CD4-positive, CD25-positive, alpha-beta regulatory T cell (primary cell): Measurements from ENCODE around the gene CAMTA1. TPM values are rescaled to one million over a fixed set of nuclear protein-coding genes. Genes with fewer than 3 reads are reported as not detected.

Experiments
- ATAC-seq, 2 donors: fragments of 150-1000 bp; cut with Tn5 transposase; one replicate each; pipeline ENCODE4 v1.10.0; 2021; ENCODE audit warnings: low read depth in 2 of 2, moderate number of reproducible peaks in 2 of 2, moderate library complexity in 1 of 2
- DNase-seq, 3 donors: peaks; one replicate each; pipeline versions ENCODE4 v3.0.0 to v3.0.0-alpha.2; 2012 to 2022; ENCODE audit warnings: mixed read lengths in 1 of 3
- H3K27ac ChIP-seq: one replicate; pipeline ENCODE4 v1.7.0; 2013; ENCODE audit warnings: mild to moderate bottlenecking, low read length; ENCODE audit not compliant: insufficient read depth, poor library complexity, severe bottlenecking
- H3K27me3 ChIP-seq: one replicate; pipeline ENCODE4 v1.7.0; 2013; ENCODE audit warnings: low read length; ENCODE audit not compliant: control insufficient read depth, insufficient read depth
- H3K36me3 ChIP-seq: one replicate; pipeline ENCODE4 v1.7.0; 2013; ENCODE audit warnings: mild to moderate bottlenecking, low read length, moderate library complexity; ENCODE audit not compliant: control insufficient read depth, insufficient read depth
- H3K4me1 ChIP-seq: 2 replicates; pipeline ENCODE4 v1.7.0; 2013; ENCODE audit warnings: mild to moderate bottlenecking, low read length; ENCODE audit not compliant: insufficient read depth, control insufficient read depth, poor library complexity, severe bottlenecking
- H3K4me3 ChIP-seq: one replicate; pipeline ENCODE4 v1.7.0; 2013; ENCODE audit warnings: low read depth, mild to moderate bottlenecking, low read length, moderate library complexity
- H3K9me3 ChIP-seq, 2 experiments: 1 replicate in 1 of 2; 2 replicates in 1 of 2; pipeline ENCODE4 v1.7.0; 2013; ENCODE audit warnings: low read length in 2 of 2, mild to moderate bottlenecking in 1 of 2, moderate library complexity in 1 of 2; ENCODE audit not compliant: control insufficient read depth in 2 of 2
- H3K27ac Mint-ChIP-seq, 3 donors: one replicate each; pipeline ENCODE4 v1.8.0; 2020 to 2022; ENCODE audit warnings: mild to moderate bottlenecking in 3 of 3, mixed read lengths in 3 of 3, moderate library complexity in 2 of 3
- H3K27me3 Mint-ChIP-seq: one replicate; pipeline ENCODE4 v1.8.0; 2022; ENCODE audit warnings: mild to moderate bottlenecking, mixed read lengths
- H3K36me3 Mint-ChIP-seq: one replicate; pipeline ENCODE4 v1.8.0; 2020; ENCODE audit warnings: mixed read lengths
- H3K4me1 Mint-ChIP-seq, 4 donors: one replicate each; pipeline ENCODE4 v1.8.0; 2020 to 2022; ENCODE audit warnings: mixed read lengths in 4 of 4, mild to moderate bottlenecking in 1 of 4
- H3K4me3 Mint-ChIP-seq, 4 donors: one replicate each; pipeline ENCODE4 v1.8.0; 2020 to 2022; ENCODE audit warnings: mild to moderate bottlenecking in 4 of 4, mixed read lengths in 4 of 4, moderate library complexity in 3 of 4
- H3K9me3 Mint-ChIP-seq, 7 donors: one replicate each; pipeline ENCODE4 v1.8.0; 2020 to 2022; ENCODE audit warnings: mixed read lengths in 7 of 7, mild to moderate bottlenecking in 3 of 7, moderate library complexity in 2 of 7
- polyA plus RNA-seq, 4 donors: library from polyadenylated mRNA; unstranded; fragments of 300-500 nt; fragmentation: Illumina TruSeq; gene quantifications; one replicate each; pipeline ENCODE4 v1.2.3, GENCODE V29; 2021
- total RNA-seq: library from RNA; stranded (reverse); gene quantifications from one replicate; pipeline ENCODE4 v1.2.3, GENCODE V29; 2022

CAMTA1 gene
- total and polyA plus RNA-seq, 5 donors from 2014 or later = 48.8 to 112 (median 80.0) TPM

GRCh38 chr1:6867729-6868659 is 82.7 kb downstream of the CAMTA1 start:
- ATAC-seq = no peak
- no peak for DNase-seq

GRCh38 chr1:6868660-6869380 is 83.6 kb downstream of the CAMTA1 start:
- no peak for ATAC-seq
- H3K9me3 Mint-ChIP-seq = no peaks in the 10 kb centered on the region
- no peak overlapping the region for H3K27ac ChIP-seq
- H3K4me1 ChIP-seq = peaks cover 10% of the 10 kb centered on the region
- peak in 1 of 3 donors; percentile 28 for DNase-seq
- H3K36me3 ChIP-seq = peaks cover 3% of the 10 kb centered on the region
- H3K27ac Mint-ChIP-seq = peak overlapping the region in 1 of 3 donors; percentile 29
- no peaks in the 10 kb centered on the region for H3K9me3 ChIP-seq
- no peaks in the 10 kb centered on the region for H3K27me3 ChIP-seq
- peaks cover 11% of the 10 kb centered on the region for H3K36me3 Mint-ChIP-seq
- H3K4me1 Mint-ChIP-seq = peaks cover 37 to 52% (median 44%) of the 10 kb centered on the region in 4 donors
- no peaks in the 10 kb centered on the region for H3K27me3 Mint-ChIP-seq
- H3K4me3 ChIP-seq = no peak overlapping the region
- H3K4me3 Mint-ChIP-seq = no peak overlapping the region

More at GRCh38 chr1:6867729-6868659, 82.7 kb downstream of the CAMTA1 start:
- peak overlapping the region in 2 of 3 donors; percentile 4 to 29 for H3K27ac Mint-ChIP-seq
- peaks cover 14% of the 10 kb centered on the region for H3K36me3 Mint-ChIP-seq
- Histone ChIP-seq H3K36me3 (peaks cover 3% of the 10 kb centered on the region), H3K4me3 (no peak overlapping the region), H3K27me3 (no peaks in the 10 kb centered on the region), H3K4me1 (peaks cover 8% of the 10 kb centered on the region), H3K9me3 (no peaks in the 10 kb centered on the region), H3K27ac (no peak overlapping the region)
- no peak overlapping the region for H3K4me3 Mint-ChIP-seq
- H3K4me1 Mint-ChIP-seq = peaks cover 37 to 55% (median 46%) of the 10 kb centered on the region in 4 donors
- no peaks in the 10 kb centered on the region for H3K9me3 Mint-ChIP-seq
- H3K27me3 Mint-ChIP-seq = no peaks in the 10 kb centered on the region

DNA sequence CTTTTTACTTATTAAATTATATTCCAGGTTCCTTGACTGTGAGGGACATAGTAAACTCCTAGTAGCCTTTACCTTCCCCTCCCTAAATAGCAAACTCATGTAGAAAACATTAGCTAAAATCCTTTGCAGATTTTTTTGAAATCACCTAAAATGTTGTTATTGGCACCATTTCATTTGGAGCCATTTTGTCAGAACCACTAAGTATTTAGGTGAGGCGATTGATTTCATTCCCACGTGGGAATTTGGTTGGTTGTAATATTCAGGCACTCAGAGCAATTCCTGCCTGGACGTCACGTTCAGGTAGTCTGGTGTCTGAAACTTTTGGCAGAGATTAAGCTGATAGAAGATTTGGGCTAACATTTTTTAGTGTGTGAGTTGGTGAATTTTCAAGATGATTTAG is 84.3 kb downstream of the CAMTA1 start:
- no peaks in the 10 kb centered on the region for H3K9me3 Mint-ChIP-seq
- no peak overlapping the region for H3K4me3 Mint-ChIP-seq
- ATAC-seq (no peak), DNase-seq (no peak)
- H3K4me3 ChIP-seq = no peak overlapping the region
- no peaks in the 10 kb centered on the region for H3K27me3 ChIP-seq
- peaks cover 5% of the 10 kb centered on the region for H3K36me3 Mint-ChIP-seq
- H3K9me3 ChIP-seq = no peaks in the 10 kb centered on the region
- H3K4me1 ChIP-seq = peaks cover 10% of the 10 kb centered on the region
- H3K27ac ChIP-seq = no peak overlapping the region
- no peaks in the 10 kb centered on the region for H3K27me3 Mint-ChIP-seq
- H3K4me1 Mint-ChIP-seq = peaks cover 37 to 45% (median 42%) of the 10 kb centered on the region in 4 donors
- H3K27ac Mint-ChIP-seq = no peak overlapping the region
- peaks cover 5% of the 10 kb centered on the region for H3K36me3 ChIP-seq

DNA sequence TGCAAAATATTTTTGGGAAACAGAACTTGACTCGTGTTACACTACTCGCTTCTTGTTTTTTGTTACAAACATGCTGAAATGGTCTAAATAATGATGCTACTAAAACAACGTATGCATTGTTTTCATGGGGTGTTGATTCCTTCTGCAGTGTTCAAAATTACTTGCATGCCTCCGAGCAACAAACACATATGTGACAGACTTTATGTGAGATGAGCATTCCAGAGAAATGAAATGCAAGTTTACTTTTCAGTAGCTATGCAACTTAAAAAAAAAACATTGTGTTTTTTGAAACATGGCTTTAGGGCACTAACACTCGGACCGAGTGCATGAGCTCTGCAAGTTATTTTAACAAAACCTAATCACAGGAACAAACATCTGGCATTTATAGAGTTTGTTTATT is 84.8 kb downstream of the CAMTA1 start:
- no peak for DNase-seq
- ATAC-seq = no peak
- H3K4me3 Mint-ChIP-seq = no peak overlapping the region
- H3K27ac Mint-ChIP-seq = no peak overlapping the region
- H3K9me3 Mint-ChIP-seq = no peaks in the 10 kb centered on the region
- H3K27me3 Mint-ChIP-seq = no peaks in the 10 kb centered on the region
- H3K4me1 Mint-ChIP-seq = peaks cover 37 to 43% (median 41%) of the 10 kb centered on the region in 4 donors
- H3K27ac ChIP-seq = no peak overlapping the region
- no peak overlapping the region for H3K4me3 ChIP-seq
- peaks cover 4% of the 10 kb centered on the region for H3K36me3 Mint-ChIP-seq
- no peaks in the 10 kb centered on the region for H3K9me3 ChIP-seq
- no peaks in the 10 kb centered on the region for H3K27me3 ChIP-seq
- H3K4me1 ChIP-seq = peaks cover 10% of the 10 kb centered on the region
- H3K36me3 ChIP-seq = peaks cover 9% of the 10 kb centered on the region

- peaks cover 37 to 42% (median 40%) of the 10 kb centered on the region in 4 donors for H3K4me1 Mint-ChIP-seq
- H3K9me3 ChIP-seq = no peaks in the 10 kb centered on the region
- H3K4me1 ChIP-seq = peaks cover 10% of the 10 kb centered on the region
- H3K36me3 ChIP-seq = peaks cover 9% of the 10 kb centered on the region
- peak overlapping the region in 1 of 3 donors; percentile 20 for H3K27ac Mint-ChIP-seq
- H3K27me3 Mint-ChIP-seq = no peaks in the 10 kb centered on the region
- H3K27ac ChIP-seq = no peak overlapping the region
- DNase-seq = no peak
- H3K27me3 ChIP-seq = no peaks in the 10 kb centered on the region
- no peak for ATAC-seq
- H3K36me3 Mint-ChIP-seq = peaks cover 5% of the 10 kb centered on the region
- no peak overlapping the region for H3K4me3 ChIP-seq
- H3K4me3 Mint-ChIP-seq = no peak overlapping the region
- no peaks in the 10 kb centered on the region for H3K9me3 Mint-ChIP-seq
These were observed 85.3 kb downstream of the CAMTA1 start for GRCh38 chr1:6870571-6870970.

DNA sequence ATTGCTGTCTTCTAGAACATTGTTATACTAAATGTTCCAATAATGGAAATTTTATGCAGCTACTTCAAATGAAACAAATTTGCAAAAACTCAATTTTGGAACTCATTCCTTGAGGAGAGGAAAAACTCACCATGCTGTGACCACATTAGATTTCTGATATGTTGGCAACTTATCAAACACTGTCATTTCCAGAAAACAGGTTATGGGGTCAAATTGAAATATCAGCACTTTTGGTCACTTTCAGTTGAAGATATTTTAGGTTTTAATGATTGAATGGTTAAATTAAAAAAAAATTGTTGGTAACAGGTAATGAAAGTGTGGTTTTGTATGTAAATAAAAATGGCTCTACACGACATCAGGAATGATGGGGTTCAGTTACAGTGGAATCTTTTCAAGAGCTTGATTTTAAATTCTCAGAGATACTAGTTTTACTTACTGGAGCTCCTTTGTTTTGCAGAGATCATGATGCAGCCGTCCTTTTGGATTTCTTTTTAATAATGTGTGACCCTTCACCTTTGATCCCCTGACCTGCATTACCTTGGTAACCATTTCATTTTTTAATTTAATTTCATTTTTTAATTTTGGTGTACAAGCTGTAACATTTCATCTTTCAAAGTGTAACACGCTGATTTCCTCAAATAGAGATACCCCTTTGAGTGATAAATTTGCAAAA is 86.2 kb downstream of the CAMTA1 start:
- no peak for ATAC-seq
- peaks cover 9% of the 10 kb centered on the region for H3K36me3 ChIP-seq
- H3K4me1 ChIP-seq = peaks cover 10% of the 10 kb centered on the region
- Mint-ChIP-seq H3K4me1 (peaks cover 34 to 37% (median 35%) of the 10 kb centered on the region in 4 donors), H3K36me3 (peaks cover 14% of the 10 kb centered on the region), H3K9me3 (no peaks in the 10 kb centered on the region), H3K27me3 (no peaks in the 10 kb centered on the region), H3K27ac (peak overlapping the region in 1 of 3 donors; percentile 20), H3K4me3 (no peak overlapping the region)
- DNase-seq = no peak
- no peaks in the 10 kb centered on the region for H3K9me3 ChIP-seq
- no peak overlapping the region for H3K4me3 ChIP-seq
- no peaks in the 10 kb centered on the region for H3K27me3 ChIP-seq
- H3K27ac ChIP-seq = no peak overlapping the region

- peaks cover 19% of the 10 kb centered on the region for H3K36me3 Mint-ChIP-seq
- H3K27me3 ChIP-seq = no peaks in the 10 kb centered on the region
- no peaks in the 10 kb centered on the region for H3K27me3 Mint-ChIP-seq
- H3K4me1 ChIP-seq = peaks cover 10% of the 10 kb centered on the region
- H3K4me3 ChIP-seq = no peak overlapping the region
- H3K36me3 ChIP-seq = peaks cover 9% of the 10 kb centered on the region
- no peaks in the 10 kb centered on the region for H3K9me3 ChIP-seq
- H3K27ac ChIP-seq = no peak overlapping the region
- H3K9me3 Mint-ChIP-seq = no peaks in the 10 kb centered on the region
- H3K4me3 Mint-ChIP-seq = no peak overlapping the region
- peaks cover 24 to 36% (median 30%) of the 10 kb centered on the region in 4 donors for H3K4me1 Mint-ChIP-seq
- no peak overlapping the region for H3K27ac Mint-ChIP-seq
- no peak for ATAC-seq
- peak in 1 of 3 donors; percentile 78 for DNase-seq
These were observed 87.5 kb downstream of the CAMTA1 start for GRCh38 chr1:6872573-6873261.
